Measurements from ENCODE around the gene PDLIM7. TPM values are rescaled to one million over a fixed set of nuclear protein-coding genes. Genes with fewer than 3 reads are reported as not detected.

Gene PDLIM7
- total and polyA plus RNA-seq, 2 of the 8 experiments (the other 6 are each of a cell fraction or from before 2014, with no cell fraction given) = 67.3 to 94.2 TPM

GRCh38 chr5:177435847-177436536 lies 61.4 kb downstream of the PDLIM7 start (continued):
- no peak for TF ChIP-seq ZNF274 (IDR thresholded peaks at IDR 0.05; ENCODE audit: borderline replicate concordance, extremely low read depth, low read length)
- TF ChIP-seq CHD7 (IDR thresholded peaks at IDR 0.05; ENCODE audit: insufficient replicate concordance, low read length) = no peak
- no peak for TF ChIP-seq RXRA (IDR thresholded peaks at IDR 0.05; ENCODE audit: insufficient read depth, low read depth, low read length)

Data from H1 (cell line).